ENCODE data around the gene TP53I13. TPM values are rescaled to one million over a fixed set of nuclear protein-coding genes. Genes with fewer than 3 reads are reported as not detected.

The TP53I13 gene
- total RNA-seq, 1 donor from 2014 or later, result 49.8 TPM

GRCh38 chr17:29593591-29594518, 25.4 kb downstream of the TP53I13 start:
- H3K27ac Mint-ChIP-seq (ENCODE audit: unreplicated experiment), result no peak overlapping the region

GRCh38 chr17:29594519-29595090, 26.1 kb downstream of the TP53I13 start:
- no peak for TF ChIP-seq CTCF (IDR thresholded peaks at IDR 0.05)
- no peak overlapping the region for H3K27ac Mint-ChIP-seq (ENCODE audit: unreplicated experiment)
- H3K36me3 Mint-ChIP-seq (ENCODE audit: low read depth), result no peaks in the 10 kb centered on the region
- H3K27me3 Mint-ChIP-seq (ENCODE audit: low read depth), result no peaks in the 10 kb centered on the region
- no peaks in the 10 kb centered on the region for H3K9me3 Mint-ChIP-seq (ENCODE audit: low read depth)
- H3K4me3 Mint-ChIP-seq (ENCODE audit: unreplicated experiment), result peak overlapping the region; percentile 71
- peaks cover 60% of the 10 kb centered on the region for H3K4me1 Mint-ChIP-seq (ENCODE audit: low read depth)
- peak; percentile 91 for DNase-seq (ENCODE audit: low spot score)

More at GRCh38 chr17:29593591-29594518, 25.4 kb downstream of the TP53I13 start:
- no peaks in the 10 kb centered on the region for H3K27me3 Mint-ChIP-seq (ENCODE audit: low read depth)
- peak; percentile 51 for TF ChIP-seq CTCF (IDR thresholded peaks at IDR 0.05)
- no peaks in the 10 kb centered on the region for H3K9me3 Mint-ChIP-seq (ENCODE audit: low read depth)
- peak; percentile 81 for DNase-seq (ENCODE audit: low spot score)
- H3K4me3 Mint-ChIP-seq (ENCODE audit: unreplicated experiment), result peak overlapping the region; percentile 71
- H3K4me1 Mint-ChIP-seq (ENCODE audit: low read depth), result peaks cover 60% of the 10 kb centered on the region
- H3K36me3 Mint-ChIP-seq (ENCODE audit: low read depth), result no peaks in the 10 kb centered on the region

- H3K4me3 Mint-ChIP-seq (ENCODE audit: unreplicated experiment), result peak overlapping the region; percentile 71
- no peaks in the 10 kb centered on the region for H3K9me3 Mint-ChIP-seq (ENCODE audit: low read depth)
- no peaks in the 10 kb centered on the region for H3K27me3 Mint-ChIP-seq (ENCODE audit: low read depth)
- no peak overlapping the region for H3K27ac Mint-ChIP-seq (ENCODE audit: unreplicated experiment)
- DNase-seq (ENCODE audit: low spot score), result no peak
- no peaks in the 10 kb centered on the region for H3K36me3 Mint-ChIP-seq (ENCODE audit: low read depth)
- H3K4me1 Mint-ChIP-seq (ENCODE audit: low read depth), result peaks cover 53% of the 10 kb centered on the region
- TF ChIP-seq CTCF (IDR thresholded peaks at IDR 0.05), result no peak
Measured at GRCh38 chr17:29595107-29595942, 26.8 kb downstream of the TP53I13 start.

DNA sequence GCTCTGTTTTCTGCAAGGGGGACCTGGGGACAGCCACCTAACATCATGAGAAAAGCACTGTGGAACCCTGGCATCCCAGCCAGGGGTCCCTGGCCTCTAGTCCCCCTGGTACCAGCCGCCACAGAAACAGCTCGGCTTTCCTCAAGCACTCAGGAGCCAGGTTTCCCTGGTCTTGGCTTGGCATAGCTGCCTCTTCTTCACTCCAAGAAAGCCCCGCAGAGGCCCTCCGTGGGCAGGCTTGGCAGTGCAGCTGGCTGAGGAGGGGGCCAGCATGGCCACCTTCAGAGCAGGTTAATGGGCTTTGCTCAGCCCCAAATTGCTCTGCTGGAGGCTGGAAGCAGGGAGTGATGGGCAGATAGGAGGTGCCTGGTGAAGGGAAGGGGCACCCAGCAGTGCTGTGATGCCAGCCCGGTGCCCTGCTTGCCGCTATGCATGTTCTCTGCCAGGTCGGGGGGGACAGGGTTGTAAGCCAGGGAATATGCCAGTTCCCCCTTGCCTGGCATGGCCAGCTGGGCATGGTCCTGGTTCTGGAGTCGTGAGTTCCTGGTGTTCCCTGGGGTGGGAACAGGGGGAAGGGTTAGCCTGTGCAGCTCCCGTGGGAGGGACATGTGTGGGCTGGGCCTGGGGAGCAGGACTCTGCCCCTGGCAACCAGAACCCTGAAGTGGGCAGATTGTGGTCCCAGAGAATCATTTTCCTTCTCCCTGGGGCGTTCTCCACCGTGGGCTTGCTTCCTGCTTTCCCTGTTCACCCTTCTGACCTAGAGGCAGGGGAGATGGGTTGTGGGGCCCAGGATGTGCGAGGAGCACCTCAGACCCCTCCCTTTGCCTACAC, 27.7 kb downstream of the TP53I13 start:
- Mint-ChIP-seq H3K4me1 (ENCODE audit: low read depth) (peaks cover 45% of the 10 kb centered on the region), H3K27ac (ENCODE audit: unreplicated experiment) (no peak overlapping the region), H3K36me3 (ENCODE audit: low read depth) (no peaks in the 10 kb centered on the region), H3K27me3 (ENCODE audit: low read depth) (no peaks in the 10 kb centered on the region), H3K4me3 (ENCODE audit: unreplicated experiment) (no peak overlapping the region), H3K9me3 (ENCODE audit: low read depth) (no peaks in the 10 kb centered on the region)
- no peak for TF ChIP-seq CTCF (IDR thresholded peaks at IDR 0.05)
- peak; percentile 70 for DNase-seq (ENCODE audit: low spot score)

Data from chondrocyte (in vitro differentiated cells).